ENCODE results near the gene ZNF587B.

GRCh38 chr19:57786906-57787305, 43.2 kb upstream of the ZNF587B start:
- TF ChIP-seq CTCF (IDR thresholded peaks at IDR 0.05; ENCODE audit: insufficient read depth, low read depth, low read length) (no peak), EZH2 (IDR thresholded peaks at IDR 0.05; ENCODE audit: insufficient read depth, low read length) (no peak)

Data from astrocyte (in vitro differentiated cells and primary cell).